ENCODE data around the gene KAZN. TPM values are rescaled to one million over a fixed set of nuclear protein-coding genes. Genes with fewer than 3 reads are reported as not detected.
"Not testable (repeated sequence)": the region's sequence is repeated elsewhere in the genome, so short reads cannot be mapped to it uniquely, and the experiment has no call there.

Gene KAZN
- total and polyA plus RNA-seq, 8 donors: 1.2 to 50.7 (median 6.8) TPM

GRCh38 chr1:14577261-14577660, 21.2 kb upstream of the KAZN start:
- DNase-seq: no peak
- H3K9me3 ChIP-seq: peaks cover 0 to 24% (median 2%) of the 10 kb centered on the region in 4 donors
- intact Hi-C loops (cut with DNase I; ENCODE audit: low total_unique reads): no loop called here
- no peaks in the 10 kb centered on the region for H3K4me1 ChIP-seq
- no peak overlapping the region for H3K4me3 ChIP-seq
- no peaks in the 10 kb centered on the region for H3K36me3 ChIP-seq
- 82 to 92% (median 90%) methylated on average over 3 of the region's 3 CpGs for WGBS, 5 donors
- H3K27me3 ChIP-seq: no peaks in the 10 kb centered on the region
- TF ChIP-seq EP300 (IDR thresholded peaks at IDR 0.05): no peak
- no peak for TF ChIP-seq POLR2AphosphoS5 (IDR thresholded peaks at IDR 0.05)
- TF ChIP-seq CTCF (IDR thresholded peaks at IDR 0.05): no peak
- no peak for TF ChIP-seq POLR2A (IDR thresholded peaks at IDR 0.05)
- H3K27ac ChIP-seq: no peak overlapping the region

- H3K4me1 ChIP-seq: no peaks in the 10 kb centered on the region
- intact Hi-C loops (cut with DNase I; ENCODE audit: low total_unique reads): no loop called here
- TF ChIP-seq CTCF (IDR thresholded peaks at IDR 0.05) (no peak), POLR2AphosphoS5 (IDR thresholded peaks at IDR 0.05) (no peak), POLR2A (IDR thresholded peaks at IDR 0.05) (no peak), EP300 (IDR thresholded peaks at IDR 0.05) (no peak)
- peaks cover 0 to 24% (median 2%) of the 10 kb centered on the region in 4 donors for H3K9me3 ChIP-seq
- no peaks in the 10 kb centered on the region for H3K27me3 ChIP-seq
- no peaks in the 10 kb centered on the region for H3K36me3 ChIP-seq
- no peak for DNase-seq
- WGBS, 5 donors: 51 to 66% (median 56%) methylated on average over 3 of the region's 3 CpGs
- no peak overlapping the region for H3K4me3 ChIP-seq
- no peak overlapping the region for H3K27ac ChIP-seq
Measured at GRCh38 chr1:14578156-14578555, 20.3 kb upstream of the KAZN start.

- H3K27me3 ChIP-seq; H3K4me3 ChIP-seq; DNase-seq; intact Hi-C loops (cut with DNase I; ENCODE audit: low total_unique reads); H3K36me3 ChIP-seq; H3K4me1 ChIP-seq; H3K27ac ChIP-seq: not testable (repeated sequence)
- H3K9me3 ChIP-seq: peaks cover 0 to 14% (median 2%) of the 10 kb centered on the region in 4 donors
- WGBS, 5 donors: 91 to 96% (median 95%) methylated on average over 12 of the region's 12 CpGs
Measured at GRCh38 chr1:14580295-14580694, 18.2 kb upstream of the KAZN start.

- H3K4me1 ChIP-seq: no peaks in the 10 kb centered on the region
- H3K27me3 ChIP-seq: no peaks in the 10 kb centered on the region
- no peak overlapping the region for H3K27ac ChIP-seq
- 96 to 97% (median 96%) methylated on average over 4 of the region's 4 CpGs for WGBS, 5 donors
- H3K9me3 ChIP-seq: peaks cover 0 to 13% (median 2%) of the 10 kb centered on the region in 4 donors
- TF ChIP-seq POLR2A (IDR thresholded peaks at IDR 0.05): no peak
- no peak for TF ChIP-seq EP300 (IDR thresholded peaks at IDR 0.05)
- no peak for TF ChIP-seq CTCF (IDR thresholded peaks at IDR 0.05)
- no peak for TF ChIP-seq POLR2AphosphoS5 (IDR thresholded peaks at IDR 0.05)
- no peaks in the 10 kb centered on the region for H3K36me3 ChIP-seq
- no peak overlapping the region for H3K4me3 ChIP-seq
- intact Hi-C loops (cut with DNase I; ENCODE audit: low total_unique reads): no loop called here
- no peak for DNase-seq
Measured at GRCh38 chr1:14580986-14581385, 17.5 kb upstream of the KAZN start.

DNA sequence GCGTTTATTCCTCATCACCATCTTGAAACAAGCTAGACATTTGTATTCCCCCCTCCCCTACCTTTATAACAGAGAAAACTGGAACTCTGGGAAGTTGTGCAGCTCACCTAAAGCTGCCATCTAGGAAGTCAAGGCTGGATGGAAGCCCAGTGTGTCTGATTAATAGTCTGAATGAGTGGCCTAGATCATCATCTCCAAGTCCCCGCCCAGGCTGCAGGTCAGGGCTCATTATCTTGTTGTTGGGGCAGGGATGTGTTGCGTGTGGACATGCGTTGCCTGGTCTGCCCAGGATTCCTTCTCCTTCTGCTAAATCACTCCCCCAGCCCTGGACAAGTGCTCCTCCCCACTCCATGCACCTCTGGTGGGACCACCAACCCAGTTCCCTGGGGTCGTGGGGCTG, 14.7 kb upstream of the KAZN start:
- no peak for DNase-seq
- intact Hi-C loops (cut with DNase I; ENCODE audit: low total_unique reads): no loop called here
- H3K4me1 ChIP-seq: no peaks in the 10 kb centered on the region
- H3K27me3 ChIP-seq: no peaks in the 10 kb centered on the region
- 86 to 100% (median 89%) methylated on average over 5 of the region's 5 CpGs for WGBS, 5 donors
- peaks cover 0 to 13% (median 2%) of the 10 kb centered on the region in 4 donors for H3K9me3 ChIP-seq
- no peaks in the 10 kb centered on the region for H3K36me3 ChIP-seq
- no peak for TF ChIP-seq EP300 (IDR thresholded peaks at IDR 0.05)
- no peak for TF ChIP-seq CTCF (IDR thresholded peaks at IDR 0.05)
- TF ChIP-seq POLR2A (IDR thresholded peaks at IDR 0.05): no peak
- TF ChIP-seq POLR2AphosphoS5 (IDR thresholded peaks at IDR 0.05): no peak
- H3K4me3 ChIP-seq: no peak overlapping the region
- no peak overlapping the region for H3K27ac ChIP-seq
